ENCODE data around the gene PPCDC. TPM values are rescaled to one million over a fixed set of nuclear protein-coding genes. Genes with fewer than 3 reads are reported as not detected.

PPCDC gene
- total and polyA plus RNA-seq, 4 donors = 7.4 to 9.3 (median 8.4) TPM

GRCh38 chr15:75043509-75044257 lies 20.3 kb downstream of the PPCDC start:
- WGBS = 63% methylated on average over 20 of the region's 20 CpGs

GRCh38 chr15:75044258-75044878 lies 21.0 kb downstream of the PPCDC start:
- Histone ChIP-seq H3K27me3 (ENCODE audit: control insufficient read depth in 4 of 4, insufficient read depth in 4 of 4, low read length in 3 of 4) (no peaks in the 10 kb centered on the region), H3K9ac (ENCODE audit: low read depth in 1 of 2, low read length in 2 of 2) (no peak overlapping the region), H3K4me1 (ENCODE audit: control insufficient read depth in 4 of 4, insufficient read depth in 4 of 4, low read length in 3 of 4) (peaks cover 2 to 27% (median 14%) of the 10 kb centered on the region in 4 donors), H3K36me3 (ENCODE audit: control insufficient read depth in 4 of 4, insufficient read depth in 3 of 4, low read depth in 1 of 4, low read length in 3 of 4) (no peaks in the 10 kb centered on the region), H3K27ac (ENCODE audit: low read depth in 1 of 2, low read length in 2 of 2) (peak overlapping the region; percentile 84 to 90), H3K4me3 (ENCODE audit: low read depth in 1 of 3, low read length in 3 of 3) (no peak overlapping the region), H3K9me3 (ENCODE audit: control insufficient read depth in 4 of 4, low read length in 3 of 4) (no peaks in the 10 kb centered on the region)
- WGBS = 92% methylated on average over 14 of the region's 14 CpGs
- TF ChIP-seq JUND (IDR thresholded peaks at IDR 0.05) (no peak), CTCF (IDR thresholded peaks at IDR 0.05; ENCODE audit: low read depth, low read length, missing input control) (no peak), ZBTB33 (IDR thresholded peaks at IDR 0.05) (no peak), ATF3 (IDR thresholded peaks at IDR 0.05) (no peak)
- no peak for DNase-seq (ENCODE audit: low spot score)

More at GRCh38 chr15:75043509-75044257, 20.3 kb downstream of the PPCDC start:
- H3K36me3 ChIP-seq (ENCODE audit: control insufficient read depth in 4 of 4, insufficient read depth in 3 of 4, low read depth in 1 of 4, low read length in 3 of 4) = no peaks in the 10 kb centered on the region
- H3K4me1 ChIP-seq (ENCODE audit: control insufficient read depth in 4 of 4, insufficient read depth in 4 of 4, low read length in 3 of 4) = peaks cover 2 to 27% (median 14%) of the 10 kb centered on the region in 4 donors
- no peak overlapping the region for H3K4me3 ChIP-seq (ENCODE audit: low read depth in 1 of 3, low read length in 3 of 3)
- no peaks in the 10 kb centered on the region for H3K9me3 ChIP-seq (ENCODE audit: control insufficient read depth in 4 of 4, low read length in 3 of 4)
- peak overlapping the region; percentile 84 to 90 for H3K27ac ChIP-seq (ENCODE audit: low read depth in 1 of 2, low read length in 2 of 2)
- no peaks in the 10 kb centered on the region for H3K27me3 ChIP-seq (ENCODE audit: control insufficient read depth in 4 of 4, insufficient read depth in 4 of 4, low read length in 3 of 4)
- DNase-seq (ENCODE audit: low spot score) = peak; percentile 69
- no peak overlapping the region for H3K9ac ChIP-seq (ENCODE audit: low read depth in 1 of 2, low read length in 2 of 2)
- TF ChIP-seq ATF3 (IDR thresholded peaks at IDR 0.05) (peak; percentile 64), SP1 (IDR thresholded peaks at IDR 0.05) (peak; percentile 66), EGR1 (IDR thresholded peaks at IDR 0.05; ENCODE audit: low read depth in 2 of 2) (no peak), MAX (IDR thresholded peaks at IDR 0.05) (peak; percentile 48), HNF4A (conservative IDR thresholded peaks at IDR 0.05) (peak in 1 of 2 donors; percentile 26), YY1 (IDR thresholded peaks at IDR 0.05) (peak; percentile 55), NR2F2 (IDR thresholded peaks at IDR 0.05) (peak; percentile 69), RAD21 (IDR thresholded peaks at IDR 0.05) (peak; percentile 73 to 80), HNF4G (IDR thresholded peaks at IDR 0.05) (no peak), FOXA2 (IDR thresholded peaks at IDR 0.05) (no peak), CTCF (IDR thresholded peaks at IDR 0.05; ENCODE audit: low read depth, low read length, missing input control) (peak; percentile 18), JUND (IDR thresholded peaks at IDR 0.05) (peak in 1 of 2 donors; percentile 17), RXRA (IDR thresholded peaks at IDR 0.05) (peak; percentile 32 to 54), FOXA1 (IDR thresholded peaks at IDR 0.05) (no peak), ZBTB33 (IDR thresholded peaks at IDR 0.05) (no peak), GABPA (IDR thresholded peaks at IDR 0.05 in 1 of 2, conservative IDR thresholded peaks at IDR 0.05 in 1 of 2) (no peak)
